ENCODE data around the gene TRAM2.

GRCh38 chr6:52508261-52508739 is 68.6 kb downstream of the TRAM2 start:
- no peak for TF ChIP-seq EP300 (IDR thresholded peaks at IDR 0.05)
- TF ChIP-seq, protein P1, sequence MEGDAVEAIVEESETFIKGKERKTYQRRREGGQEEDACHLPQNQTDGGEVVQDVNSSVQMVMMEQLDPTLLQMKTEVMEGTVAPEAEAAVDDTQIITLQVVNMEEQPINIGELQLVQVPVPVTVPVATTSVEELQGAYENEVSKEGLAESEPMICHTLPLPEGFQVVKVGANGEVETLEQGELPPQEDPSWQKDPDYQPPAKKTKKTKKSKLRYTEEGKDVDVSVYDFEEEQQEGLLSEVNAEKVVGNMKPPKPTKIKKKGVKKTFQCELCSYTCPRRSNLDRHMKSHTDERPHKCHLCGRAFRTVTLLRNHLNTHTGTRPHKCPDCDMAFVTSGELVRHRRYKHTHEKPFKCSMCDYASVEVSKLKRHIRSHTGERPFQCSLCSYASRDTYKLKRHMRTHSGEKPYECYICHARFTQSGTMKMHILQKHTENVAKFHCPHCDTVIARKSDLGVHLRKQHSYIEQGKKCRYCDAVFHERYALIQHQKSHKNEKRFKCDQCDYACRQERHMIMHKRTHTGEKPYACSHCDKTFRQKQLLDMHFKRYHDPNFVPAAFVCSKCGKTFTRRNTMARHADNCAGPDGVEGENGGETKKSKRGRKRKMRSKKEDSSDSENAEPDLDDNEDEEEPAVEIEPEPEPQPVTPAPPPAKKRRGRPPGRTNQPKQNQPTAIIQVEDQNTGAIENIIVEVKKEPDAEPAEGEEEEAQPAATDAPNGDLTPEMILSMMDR (IDR thresholded peaks at IDR 0.05): no peak
- no peak for TF ChIP-seq POLR2A (IDR thresholded peaks at IDR 0.05)

Measured in tibial nerve (tissue), 4 donors.